Mesenchymal stem cell (in vitro differentiated cells and primary cell): ENCODE measurements around the gene YWHAQ.
"Not testable (repeated sequence)": the region's sequence is repeated elsewhere in the genome, so short reads cannot be mapped to it uniquely, and the experiment has no call there.

Experiments used
- DNase-seq: peaks from one replicate; pipeline ENCODE4 v3.0.0-alpha.2; 2013
- H2AFZ ChIP-seq: one replicate; pipeline ENCODE4 v1.6.1; 2013; ENCODE audit warnings: low read depth, mild to moderate bottlenecking, control low read depth, inconsistent platforms, low read length, moderate library complexity
- H2AK5ac ChIP-seq: 2 replicates; pipeline ENCODE4 v1.6.1; 2013; ENCODE audit warnings: low read length, moderate library complexity, mild to moderate bottlenecking, inconsistent platforms; ENCODE audit not compliant: severe bottlenecking
- H2BK120ac ChIP-seq: one replicate; pipeline ENCODE4 v1.6.1; 2013; ENCODE audit warnings: low read depth, mild to moderate bottlenecking, inconsistent platforms, low read length, moderate library complexity
- H2BK12ac ChIP-seq, 2 experiments: one replicate each; pipeline ENCODE4 v1.6.1; 2013; ENCODE audit warnings: inconsistent platforms in 2 of 2, low read length in 2 of 2, mild to moderate bottlenecking in 2 of 2, moderate library complexity in 2 of 2, control low read depth in 1 of 2
- H2BK15ac ChIP-seq: one replicate; pipeline ENCODE4 v1.6.1; 2013; ENCODE audit warnings: mild to moderate bottlenecking, low read depth, inconsistent platforms; ENCODE audit not compliant: poor library complexity, severe bottlenecking
- H2BK5ac ChIP-seq: 2 replicates; pipeline ENCODE4 v1.6.1; 2013; ENCODE audit warnings: low read depth, mild to moderate bottlenecking, low read length, control low read depth, inconsistent platforms; ENCODE audit not compliant: poor library complexity, severe bottlenecking
- H3K14ac ChIP-seq, 2 experiments: one replicate each; pipeline ENCODE4 v1.6.1; 2013; ENCODE audit warnings: inconsistent platforms in 2 of 2, low read length in 2 of 2, control low read depth in 1 of 2, mild to moderate bottlenecking in 1 of 2, moderate library complexity in 1 of 2
- H3K18ac ChIP-seq, 2 experiments: one replicate each; pipeline ENCODE4 v1.6.1; 2013; ENCODE audit warnings: inconsistent platforms in 2 of 2, low read length in 2 of 2, control low read depth in 1 of 2, low read depth in 1 of 2, mild to moderate bottlenecking in 1 of 2
- H3K23ac ChIP-seq, 2 experiments: one replicate each; pipeline ENCODE4 v1.6.1; 2013; ENCODE audit warnings: inconsistent platforms in 2 of 2, low read length in 2 of 2, mild to moderate bottlenecking in 2 of 2, moderate library complexity in 2 of 2, control low read depth in 1 of 2
- H3K27ac ChIP-seq: 2 replicates; pipeline ENCODE4 v1.5.1; 2013; ENCODE audit warnings: mild to moderate bottlenecking, moderate library complexity, low read length, control low read depth, inconsistent platforms; ENCODE audit not compliant: poor library complexity, severe bottlenecking
- H3K27me3 ChIP-seq, 2 experiments: 2 replicates each; pipeline versions ENCODE4 v1.6.1 to v1.7.0; 2013; ENCODE audit warnings: low read length in 2 of 2, mild to moderate bottlenecking in 2 of 2, moderate library complexity in 2 of 2, control low read depth in 1 of 2, inconsistent platforms in 1 of 2; ENCODE audit not compliant: control insufficient read depth in 1 of 2, insufficient read depth in 1 of 2
- H3K36me3 ChIP-seq, 2 experiments: 2 replicates each; pipeline versions ENCODE4 v1.6.1 to v1.7.0; 2013; ENCODE audit warnings: low read length in 2 of 2, control low read depth in 1 of 2, inconsistent platforms in 1 of 2, low read depth in 1 of 2, mild to moderate bottlenecking in 1 of 2; ENCODE audit not compliant: insufficient read depth in 2 of 2, control insufficient read depth in 1 of 2
- H3K4ac ChIP-seq, 2 experiments: one replicate each; pipeline ENCODE4 v1.6.1; 2013; ENCODE audit warnings: inconsistent platforms in 2 of 2, low read length in 2 of 2, mild to moderate bottlenecking in 2 of 2, moderate library complexity in 2 of 2, control low read depth in 1 of 2, low read depth in 1 of 2
- H3K4me1 ChIP-seq: 2 replicates; pipeline ENCODE4 v1.6.1; 2013; ENCODE audit warnings: low read depth, low read length, control low read depth; ENCODE audit not compliant: control insufficient read depth, insufficient read depth
- H3K4me2 ChIP-seq: 2 replicates; pipeline ENCODE4 v1.6.1; 2013; ENCODE audit warnings: low read length, mild to moderate bottlenecking, inconsistent platforms; ENCODE audit not compliant: poor library complexity, severe bottlenecking
- H3K4me3 ChIP-seq, 2 experiments: 2 replicates each; pipeline versions ENCODE4 v1.5.1 to v1.7.0; 2013; ENCODE audit warnings: low read length in 2 of 2, mild to moderate bottlenecking in 2 of 2, control low read depth in 1 of 2, low read depth in 1 of 2; ENCODE audit not compliant: insufficient read depth in 1 of 2
- H3K79me1 ChIP-seq: replicated peaks from 2 replicates; pipeline ENCODE4 v1.6.1; 2013; ENCODE audit warnings: mild to moderate bottlenecking, control low read depth, low read length, inconsistent platforms; ENCODE audit not compliant: poor library complexity, severe bottlenecking
- H3K9ac ChIP-seq: 2 replicates; pipeline ENCODE4 v1.7.0; 2013; ENCODE audit warnings: mild to moderate bottlenecking, low read length, moderate library complexity
- H3K9me3 ChIP-seq: 2 replicates; pipeline ENCODE4 v1.7.0; 2013; ENCODE audit warnings: mild to moderate bottlenecking, low read length; ENCODE audit not compliant: control insufficient read depth
- H4K8ac ChIP-seq: one replicate; pipeline ENCODE4 v1.6.1; 2013; ENCODE audit warnings: inconsistent platforms, mild to moderate bottlenecking, low read length, moderate library complexity
- H4K91ac ChIP-seq: one replicate; pipeline ENCODE4 v1.6.1; 2013; ENCODE audit warnings: mild to moderate bottlenecking, low read length, inconsistent platforms
- WGBS: methylation state at CpG from one replicate; pipeline ENCODE4 v1.1.7; 2013; ENCODE audit warnings: mixed read lengths; 5-methylcytosine and 5-hydroxymethylcytosine counted together

Gene YWHAQ

DNA sequence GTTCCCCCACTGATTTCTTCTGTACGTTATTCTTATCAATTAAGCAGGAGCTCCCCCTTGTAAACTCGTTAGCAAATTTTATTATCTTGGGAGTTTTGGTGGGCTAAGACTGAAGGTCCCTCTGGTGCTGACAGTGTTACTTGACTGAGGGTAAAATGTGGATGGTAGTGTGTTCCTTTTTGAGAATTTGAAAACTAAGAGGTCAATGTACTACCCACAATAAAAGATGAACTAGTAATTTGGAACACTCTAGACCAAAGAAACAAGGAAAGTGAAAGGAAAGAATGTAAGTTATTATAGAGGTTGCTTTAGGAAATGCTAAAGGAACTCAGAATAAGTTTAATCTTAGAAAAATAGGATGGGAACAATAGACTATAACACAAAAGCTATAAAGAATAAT lies 35.1 kb downstream of the YWHAQ start:
- Histone ChIP-seq H3K9me3 (peaks cover 24% of the 10 kb centered on the region), H3K36me3 (peaks cover 16 to 51% of the 10 kb centered on the region in 2 experiments), H3K23ac (no peak overlapping the region), H3K14ac (no peak overlapping the region), H3K79me1 (peaks cover 2% of the 10 kb centered on the region), H3K27ac (no peak overlapping the region), H3K4me1 (peaks cover 3% of the 10 kb centered on the region), H2AFZ (no peak overlapping the region), H2BK120ac (no peak overlapping the region), H4K8ac (no peak overlapping the region), H3K4me2 (no peak overlapping the region), H3K18ac (no peak overlapping the region), H3K9ac (peak overlapping the region; percentile 74), H2AK5ac (no peak overlapping the region), H3K27me3 (no peaks in the 10 kb centered on the region), H3K4me3 (peak overlapping the region in 1 of 2 experiments; percentile 3), H4K91ac (no peak overlapping the region), H2BK5ac (no peak overlapping the region), H2BK15ac (no peak overlapping the region), H2BK12ac (no peak overlapping the region), H3K4ac (no peak overlapping the region)
- 75% methylated on average over 2 of the region's 2 CpGs for WGBS
- no peak for DNase-seq

- not testable (repeated sequence) for H3K27me3 ChIP-seq, H3K4ac ChIP-seq, H2BK5ac ChIP-seq, H2BK120ac ChIP-seq, H4K91ac ChIP-seq, H2AFZ ChIP-seq, H3K4me2 ChIP-seq, H2BK15ac ChIP-seq, H3K14ac ChIP-seq, H2AK5ac ChIP-seq, H2BK12ac ChIP-seq, H3K79me1 ChIP-seq, H3K18ac ChIP-seq, H4K8ac ChIP-seq, H3K4me1 ChIP-seq, H3K23ac ChIP-seq
- peak; percentile 33 for DNase-seq
- Histone ChIP-seq H3K9ac (peak overlapping the region; percentile 74), H3K36me3 (peaks cover 12 to 51% of the 10 kb centered on the region in 2 experiments), H3K9me3 (peaks cover 23% of the 10 kb centered on the region), H3K4me3 (peak overlapping the region in 1 of 2 experiments; percentile 25), H3K27ac (peak overlapping the region; percentile 22)
- WGBS = 47% methylated on average over 6 of the region's 6 CpGs
Measured at GRCh38 chr2:9595256-9595655, 35.5 kb downstream of the YWHAQ start.

DNA sequence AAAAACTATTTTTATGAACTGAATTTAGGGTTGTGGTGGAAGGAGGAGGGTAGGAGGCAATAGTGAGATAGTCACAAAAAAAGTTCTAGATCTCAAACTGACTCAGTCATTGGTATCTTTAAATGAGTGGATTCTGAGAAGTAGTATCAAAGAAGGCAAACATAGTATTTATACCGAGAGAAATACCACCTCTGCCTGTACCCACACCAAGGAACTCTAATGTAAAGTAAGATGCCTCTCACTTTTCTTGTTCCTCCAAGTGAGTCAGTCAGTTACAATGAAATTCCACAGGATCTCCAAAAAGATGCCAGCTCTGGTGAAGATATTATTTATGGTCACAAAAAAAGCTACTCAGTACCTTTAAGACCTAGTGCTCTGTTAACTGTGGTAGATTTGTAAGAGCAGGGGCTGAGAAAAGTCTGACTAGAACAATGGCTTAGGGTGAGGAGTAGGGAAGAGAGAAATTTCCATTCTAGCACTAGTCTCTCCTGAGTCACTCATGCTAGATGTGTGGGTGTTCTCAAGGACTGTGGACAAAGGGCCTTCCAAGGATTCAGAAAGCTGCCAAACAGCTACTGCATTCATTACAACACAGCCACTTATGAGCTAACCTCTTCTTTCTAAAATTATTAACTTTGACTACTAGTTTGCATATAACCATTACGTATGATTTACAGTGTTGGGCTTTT lies 36.3 kb downstream of the YWHAQ start:
- Histone ChIP-seq H3K18ac (no peak overlapping the region), H3K9ac (peak overlapping the region; percentile 74), H3K27ac (peak overlapping the region; percentile 64)

DNA sequence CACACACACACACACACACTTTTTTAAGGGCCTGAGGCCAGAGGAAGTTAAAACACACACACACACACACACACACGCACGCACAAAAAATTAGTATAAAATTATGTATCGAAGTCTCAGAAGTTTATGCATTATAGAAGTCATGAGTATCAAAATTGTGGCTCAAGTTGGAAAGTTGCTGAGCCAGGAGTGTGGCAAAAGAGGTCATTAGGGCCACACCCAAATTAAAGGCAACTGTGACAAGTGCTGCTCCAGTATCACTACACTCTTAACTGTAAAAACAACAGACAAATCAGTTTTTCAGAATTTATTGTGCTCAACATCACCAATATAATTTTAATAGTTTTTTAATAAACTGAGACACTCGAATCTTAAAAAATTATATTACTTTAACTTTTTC lies 36.9 kb downstream of the YWHAQ start:
- Histone ChIP-seq H2BK120ac (no peak overlapping the region), H2BK5ac (no peak overlapping the region), H3K4me3 (no peak overlapping the region), H3K23ac (no peak overlapping the region), H2BK12ac (no peak overlapping the region), H3K4me2 (no peak overlapping the region), H4K8ac (no peak overlapping the region), H3K36me3 (peaks cover 11 to 51% of the 10 kb centered on the region in 2 experiments), H3K14ac (no peak overlapping the region), H2AK5ac (no peak overlapping the region), H3K4me1 (peaks cover 3% of the 10 kb centered on the region), H2AFZ (no peak overlapping the region), H3K4ac (no peak overlapping the region), H3K18ac (no peak overlapping the region), H3K9ac (peak overlapping the region; percentile 74), H2BK15ac (no peak overlapping the region), H3K9me3 (peaks cover 10% of the 10 kb centered on the region), H3K27ac (no peak overlapping the region), H3K79me1 (no peaks in the 10 kb centered on the region), H4K91ac (no peak overlapping the region), H3K27me3 (no peaks in the 10 kb centered on the region)
- WGBS = 100% methylated on average over 1 of the region's 4 CpGs
- no peak for DNase-seq

More for the DNA sequence above, 36.3 kb downstream of the YWHAQ start:
- Histone ChIP-seq H2BK12ac (no peak overlapping the region), H3K36me3 (peaks cover 10 to 51% of the 10 kb centered on the region in 2 experiments), H2AFZ (no peak overlapping the region), H4K91ac (no peak overlapping the region), H3K4me2 (no peak overlapping the region), H3K4me3 (peak overlapping the region in 1 of 2 experiments; percentile 25), H4K8ac (no peak overlapping the region), H3K4ac (no peak overlapping the region), H2AK5ac (no peak overlapping the region), H2BK120ac (no peak overlapping the region), H2BK15ac (no peak overlapping the region), H3K27me3 (no peaks in the 10 kb centered on the region), H3K9me3 (peaks cover 15% of the 10 kb centered on the region), H3K23ac (no peak overlapping the region), H3K4me1 (peaks cover 3% of the 10 kb centered on the region), H3K79me1 (no peaks in the 10 kb centered on the region), H3K14ac (no peak overlapping the region), H2BK5ac (no peak overlapping the region)
- DNase-seq = peak; percentile 88
- 87% methylated on average over 2 of the region's 2 CpGs for WGBS
